Transverse colon (tissue), 4 donors: ENCODE data around the gene PDE7B. TPM values are rescaled to one million over a fixed set of nuclear protein-coding genes. Genes with fewer than 3 reads are reported as not detected.

Experiments used
- DNase-seq: peaks from one replicate; pipeline ENCODE4 v3.0.0-alpha.2; 2019
- H3K27ac ChIP-seq, 4 donors: fragments of 200-600 bp; sonication (generic); 2 replicates each; pipeline ENCODE4 v1.5.1; 2016 to 2018; ENCODE audit warnings: inconsistent platforms in 4 of 4
- H3K27me3 ChIP-seq: fragments of 200-600 bp; sonication (generic); 2 replicates; pipeline ENCODE4 v1.5.1; 2017; ENCODE audit warnings: inconsistent platforms
- H3K36me3 ChIP-seq, 4 donors: fragments of 200-600 bp; sonication (generic); 2 replicates each; pipeline ENCODE4 v1.5.1; 2017 to 2019; ENCODE audit warnings: inconsistent platforms in 4 of 4
- H3K4me1 ChIP-seq, 4 donors: fragments of 200-600 bp; sonication (generic); 2 replicates each; pipeline ENCODE4 v1.5.1; 2017 to 2020; ENCODE audit warnings: inconsistent platforms in 4 of 4
- H3K4me3 ChIP-seq, 4 donors: fragments of 200-600 bp; sonication (generic); 1 replicate in 1 of 4; 2 replicates in 3 of 4; pipeline versions ENCODE4 v1.5.1 to v1.6.1; 2017 to 2019; ENCODE audit warnings: inconsistent platforms in 4 of 4
- H3K9me3 ChIP-seq, 2 donors: fragments of 200-600 bp; sonication (generic); 2 replicates each; pipeline ENCODE4 v1.5.1; 2017 to 2019; ENCODE audit warnings: inconsistent platforms in 2 of 2
- CTCF ChIP-seq, 5 experiments: fragments of 200-600 bp in 3 of 5; fragments of 450-650 bp in 2 of 5; sonication (generic) in 3 of 5; IDR thresholded peaks; 1 replicate in 2 of 5; 2 replicates in 3 of 5; pipeline ENCODE4 v1.5.1; 2016 to 2017; ENCODE audit warnings: antibody characterized with exemption in 5 of 5, inconsistent platforms in 3 of 5, mild to moderate bottlenecking in 2 of 5, moderate library complexity in 1 of 5
- EP300 ChIP-seq: sonication (generic); formaldehyde crosslinking; IDR thresholded peaks from one replicate; pipeline ENCODE4 v1.6.1; 2017; ENCODE audit warnings: antibody characterized with exemption, low read depth
- POLR2A ChIP-seq: fragments of 450-650 bp; IDR thresholded peaks from one replicate; pipeline ENCODE4 v1.6.1; 2016; ENCODE audit warnings: antibody characterized with exemption, mild to moderate bottlenecking, moderate library complexity
- POLR2AphosphoS5 ChIP-seq, 3 donors: sonication (generic); formaldehyde crosslinking; IDR thresholded peaks; one replicate each; pipeline ENCODE4 v1.6.1; 2016; ENCODE audit warnings: antibody characterized with exemption in 3 of 3
- WGBS, 2 donors: methylation state at CpG; one replicate each; pipeline ENCODE4 v1.1.5; 2018; ENCODE audit warnings: low coverage in 1 of 2; 5-methylcytosine and 5-hydroxymethylcytosine counted together
- in situ Hi-C, 4 donors: fragments of 200-750 bp; cut with MboI; loops; one replicate each; pipeline versions ENCODE4 v1.15.0 to v1.15.1; 2017; ENCODE audit warnings: low sequenced_read_pairs in 3 of 4, low pct_ligation_motif_present in 1 of 4, low pct_unique_long_range_greater_than_20kb in 1 of 4
- intact Hi-C: fragments of 100-400 bp; cut with DNase I; formaldehyde crosslinking; loops from one replicate; pipeline ENCODE4 v1.15.1; 2023; ENCODE audit warnings: low total_unique reads
- total RNA-seq, 4 donors: library from RNA; depleted of rRNA; stranded (reverse); fragments of >200 nt; gene quantifications; one replicate each; pipeline ENCODE4 v1.1.0, GENCODE V29; 2016

PDE7B gene
- total RNA-seq, 4 donors from 2014 or later, result 0.40 to 2.2 (median 1.4) TPM

GRCh38 chr6:136123468-136123867 lies 272.0 kb downstream of the PDE7B start:
- in situ Hi-C loops, result no loop called here

DNA sequence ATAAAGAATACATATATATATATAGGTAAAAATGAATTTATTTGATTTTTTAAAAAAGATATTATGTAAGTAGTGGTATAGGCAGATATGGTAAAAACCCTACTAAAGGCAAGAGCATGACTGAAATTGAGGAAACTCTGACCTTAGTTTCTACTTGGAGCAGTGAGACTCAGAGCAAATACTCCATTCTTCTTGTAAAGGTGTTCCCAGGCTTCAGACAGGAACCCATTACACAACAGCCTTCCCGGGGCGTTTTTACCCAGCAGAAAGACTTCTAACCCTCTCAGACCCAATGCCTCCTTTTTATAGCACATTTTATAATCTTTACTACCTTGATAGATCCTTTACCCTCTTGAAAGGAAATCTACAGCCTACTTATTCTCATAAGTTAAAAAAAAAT lies 274.1 kb downstream of the PDE7B start:
- H3K36me3 ChIP-seq, result no peaks in the 10 kb centered on the region
- DNase-seq, result no peak
- in situ Hi-C loops, result no loop called here
- H3K27ac ChIP-seq, result no peak overlapping the region
- no peaks in the 10 kb centered on the region for H3K9me3 ChIP-seq
- intact Hi-C loops, result no loop called here
- no peak overlapping the region for H3K4me3 ChIP-seq
- no peaks in the 10 kb centered on the region for H3K4me1 ChIP-seq
- TF ChIP-seq POLR2A, result no peak
- TF ChIP-seq POLR2AphosphoS5 (IDR thresholded peaks at IDR 0.05), result no peak
- no peak for TF ChIP-seq EP300
- no peak for TF ChIP-seq CTCF (IDR thresholded peaks at IDR 0.05)
- no peaks in the 10 kb centered on the region for H3K27me3 ChIP-seq
- WGBS, 2 donors, result 53 to 86% methylated on average over 2 of the region's 2 CpGs

More at GRCh38 chr6:136123468-136123867, 272.0 kb downstream of the PDE7B start:
- DNase-seq, result no peak
- Histone ChIP-seq H3K36me3 (no peaks in the 10 kb centered on the region), H3K4me1 (no peaks in the 10 kb centered on the region), H3K4me3 (no peak overlapping the region), H3K9me3 (no peaks in the 10 kb centered on the region), H3K27me3 (no peaks in the 10 kb centered on the region), H3K27ac (no peak overlapping the region)
- TF ChIP-seq CTCF (IDR thresholded peaks at IDR 0.05), result no peak
- TF ChIP-seq POLR2A, result no peak
- no peak for TF ChIP-seq POLR2AphosphoS5 (IDR thresholded peaks at IDR 0.05)
- no peak for TF ChIP-seq EP300
- intact Hi-C loops, result no loop called here
- 52 to 70% methylated on average over 1 of the region's 1 CpG for WGBS, 2 donors

GRCh38 chr6:136127873-136128272 lies 276.4 kb downstream of the PDE7B start:
- 63% methylated on average over 2 of the region's 2 CpGs; no CpG with 5 or more reads in 1 of the 2 donors for WGBS, 2 donors
- no peak for DNase-seq
- intact Hi-C loops, result no loop called here

DNA sequence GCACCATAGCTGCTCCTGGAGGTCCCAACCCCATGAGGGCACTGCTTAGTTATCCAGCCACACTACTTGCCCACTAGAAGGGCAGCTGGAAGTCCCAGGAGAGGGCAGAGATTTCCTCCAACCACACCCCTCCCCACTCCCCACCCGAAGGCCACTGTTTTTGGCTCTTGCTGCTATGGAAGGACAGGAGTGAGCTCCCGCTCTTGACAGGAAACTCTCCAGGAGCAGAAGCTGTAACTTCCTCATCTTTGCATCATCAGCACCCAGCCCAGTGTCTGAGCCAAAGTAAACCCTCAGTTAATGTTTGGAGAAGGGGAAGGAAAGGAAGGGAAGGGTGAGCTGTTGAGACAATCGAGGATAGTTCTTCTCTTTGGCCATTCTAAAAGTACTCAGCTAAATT lies 277.9 kb downstream of the PDE7B start:
- Histone ChIP-seq H3K27ac (no peak overlapping the region), H3K9me3 (no peaks in the 10 kb centered on the region), H3K4me3 (no peak overlapping the region), H3K36me3 (no peaks in the 10 kb centered on the region), H3K4me1 (no peaks in the 10 kb centered on the region), H3K27me3 (no peaks in the 10 kb centered on the region)
- in situ Hi-C loops, result no loop called here
- WGBS, 2 donors, result 17 to 52% methylated on average over 1 to 3 of the region's 3 CpGs
- TF ChIP-seq EP300 (no peak), POLR2A (no peak), POLR2AphosphoS5 (IDR thresholded peaks at IDR 0.05) (no peak), CTCF (IDR thresholded peaks at IDR 0.05) (no peak)
- DNase-seq, result no peak
- intact Hi-C loops, result no loop called here

More at GRCh38 chr6:136127873-136128272, 276.4 kb downstream of the PDE7B start:
- no peak for TF ChIP-seq EP300
- no peak for TF ChIP-seq CTCF (IDR thresholded peaks at IDR 0.05)
- TF ChIP-seq POLR2AphosphoS5 (IDR thresholded peaks at IDR 0.05), result no peak
- TF ChIP-seq POLR2A, result no peak
- no peak overlapping the region for H3K27ac ChIP-seq
- H3K4me1 ChIP-seq, result no peaks in the 10 kb centered on the region
- no peaks in the 10 kb centered on the region for H3K9me3 ChIP-seq
- H3K4me3 ChIP-seq, result no peak overlapping the region
- no peaks in the 10 kb centered on the region for H3K36me3 ChIP-seq
- H3K27me3 ChIP-seq, result no peaks in the 10 kb centered on the region
- in situ Hi-C loops, result no loop called here
